Caco-2 (cell line): ENCODE measurements around the gene EXOC8. TPM values are rescaled to one million over a fixed set of nuclear protein-coding genes. Genes with fewer than 3 reads are reported as not detected.

Source experiments
- BruUV-seq: library from RNA; stranded (reverse); fragments of 400-500 nt; replicated peaks from 2 replicates; lab custom pipeline; 2021; lab: Mats Ljungman, UMichigan
- CTCF ChIA-PET: fragments of 300-600 bp; sonication (Branson Sonifier 250); formaldehyde crosslinking; loops from one replicate; lab custom pipeline; 2022; ENCODE audit warnings: antibody characterized with exemption; lab: Charles Lee
- POLR2A ChIA-PET: fragments of 300-600 bp; sonication (Branson Sonifier 250); formaldehyde crosslinking; loops from one replicate; lab custom pipeline; 2022; ENCODE audit warnings: antibody characterized with exemption; lab: Charles Lee
- DNase-seq, 2 experiments: peaks; one replicate each; pipeline versions ENCODE4 v3.0.0 to v3.0.0-alpha.2; 2020 to 2022
- H3K27me3 ChIP-seq: replicated peaks from 2 replicates; pipeline ENCODE4 v1.6.0; 2011; ENCODE audit warnings: low read length; ENCODE audit not compliant: control insufficient read depth, insufficient read depth
- H3K36me3 ChIP-seq: 2 replicates; pipeline ENCODE4 v1.5.1; 2011; ENCODE audit warnings: low read length; ENCODE audit not compliant: control insufficient read depth, insufficient read depth
- H3K4me1 ChIP-seq: fragments of 250-450 bp; sonication (Bioruptor Pico); 2 replicates; pipeline ENCODE4 v1.5.1; 2020; ENCODE audit warnings: mild to moderate bottlenecking
- H3K4me3 ChIP-seq: 2 replicates; pipeline ENCODE4 v1.5.1; 2011; ENCODE audit warnings: low read depth, mild to moderate bottlenecking, control low read depth, low read length
- H3K9me3 ChIP-seq: fragments of 250-450 bp; sonication (Bioruptor Pico); 2 replicates; pipeline ENCODE4 v1.5.1; 2020; ENCODE audit warnings: mild to moderate bottlenecking, moderate library complexity
- H3K27ac Mint-ChIP-seq: one replicate; pipeline ENCODE4 v1.8.0; 2022; ENCODE audit warnings: mixed read lengths; ENCODE audit not compliant: unreplicated experiment
- H3K27me3 Mint-ChIP-seq: one replicate; pipeline ENCODE4 v1.8.0; 2022; ENCODE audit warnings: mixed read lengths; ENCODE audit not compliant: insufficient read depth, unreplicated experiment
- H3K36me3 Mint-ChIP-seq: one replicate; pipeline ENCODE4 v1.8.0; 2022; ENCODE audit warnings: mild to moderate bottlenecking, mixed read lengths; ENCODE audit not compliant: insufficient read depth, unreplicated experiment
- H3K4me1 Mint-ChIP-seq: one replicate; pipeline ENCODE4 v1.8.0; 2022; ENCODE audit warnings: low read depth, mixed read lengths; ENCODE audit not compliant: unreplicated experiment
- H3K4me3 Mint-ChIP-seq: one replicate; pipeline ENCODE4 v1.8.0; 2022; ENCODE audit warnings: mild to moderate bottlenecking, moderate library complexity, mixed read lengths; ENCODE audit not compliant: unreplicated experiment
- H3K9me3 Mint-ChIP-seq: one replicate; pipeline ENCODE4 v1.8.0; 2022; ENCODE audit warnings: mixed read lengths; ENCODE audit not compliant: unreplicated experiment
- intact Hi-C: fragments of 100-400 bp; cut with micrococcal nuclease; formaldehyde crosslinking; loops from one replicate; pipeline ENCODE4 v1.10.0; 2022; ENCODE audit not compliant: unreplicated experiment
- total RNA-seq: library from RNA; stranded (reverse); gene quantifications from 2 replicates; pipeline ENCODE4 v1.2.3, GENCODE V29; 2022
- TF ChIP-seq, protein P1 (sequence below), 2 experiments: fragments of 200-600 bp in 1 of 2; IDR thresholded peaks; 1 replicate in 1 of 2; 2 replicates in 1 of 2; pipeline versions ENCODE4 v1.5.1 to v1.8.0; 2011 to 2022; ENCODE audit warnings: antibody characterized with exemption in 1 of 2, control low read depth in 1 of 2, inconsistent platforms in 1 of 2, low read depth in 1 of 2, low read length in 1 of 2, mild to moderate bottlenecking in 1 of 2, moderate library complexity in 1 of 2; ENCODE audit not compliant: insufficient read depth in 1 of 2, severe bottlenecking in 1 of 2, unreplicated experiment in 1 of 2

The EXOC8 gene
- total RNA-seq, 1 experiment from 2014 or later = 18.3 TPM

- peaks cover 47% of the 10 kb centered on the region for H3K36me3 Mint-ChIP-seq
- TF ChIP-seq, protein P1, sequence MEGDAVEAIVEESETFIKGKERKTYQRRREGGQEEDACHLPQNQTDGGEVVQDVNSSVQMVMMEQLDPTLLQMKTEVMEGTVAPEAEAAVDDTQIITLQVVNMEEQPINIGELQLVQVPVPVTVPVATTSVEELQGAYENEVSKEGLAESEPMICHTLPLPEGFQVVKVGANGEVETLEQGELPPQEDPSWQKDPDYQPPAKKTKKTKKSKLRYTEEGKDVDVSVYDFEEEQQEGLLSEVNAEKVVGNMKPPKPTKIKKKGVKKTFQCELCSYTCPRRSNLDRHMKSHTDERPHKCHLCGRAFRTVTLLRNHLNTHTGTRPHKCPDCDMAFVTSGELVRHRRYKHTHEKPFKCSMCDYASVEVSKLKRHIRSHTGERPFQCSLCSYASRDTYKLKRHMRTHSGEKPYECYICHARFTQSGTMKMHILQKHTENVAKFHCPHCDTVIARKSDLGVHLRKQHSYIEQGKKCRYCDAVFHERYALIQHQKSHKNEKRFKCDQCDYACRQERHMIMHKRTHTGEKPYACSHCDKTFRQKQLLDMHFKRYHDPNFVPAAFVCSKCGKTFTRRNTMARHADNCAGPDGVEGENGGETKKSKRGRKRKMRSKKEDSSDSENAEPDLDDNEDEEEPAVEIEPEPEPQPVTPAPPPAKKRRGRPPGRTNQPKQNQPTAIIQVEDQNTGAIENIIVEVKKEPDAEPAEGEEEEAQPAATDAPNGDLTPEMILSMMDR (IDR thresholded peaks at IDR 0.05; ENCODE audit: insufficient read depth in 1 of 2, low read depth in 1 of 2, low read length in 1 of 2, severe bottlenecking in 1 of 2, unreplicated experiment in 1 of 2) = no peak
- Histone ChIP-seq H3K4me1 (no peaks in the 10 kb centered on the region), H3K9me3 (no peaks in the 10 kb centered on the region), H3K36me3 (no peaks in the 10 kb centered on the region), H3K4me3 (no peak overlapping the region), H3K27me3 (no peaks in the 10 kb centered on the region)
- no peak for DNase-seq
- no peaks in the 10 kb centered on the region for H3K9me3 Mint-ChIP-seq
- ChIA-PET POLR2A (interaction anchor here (0.8 kb wide), 1 partner anchor 17 kb away, joined by 3 read pairs; the partner anchor contains the start of gene SPRTN), CTCF (interaction anchor here (1.2 kb wide), 1 partner anchor 17 kb away, joined by 3 read pairs; the partner anchor contains the start of genes EXOC8 and SPRTN)
- no peaks in the 10 kb centered on the region for H3K4me1 Mint-ChIP-seq
- H3K27ac Mint-ChIP-seq = no peak overlapping the region
- intact Hi-C loops = loop anchor here (5.0 kb wide), 1 partner anchor 67 kb away; the partner anchor contains the start of gene EGLN1
- no TSS peak for BruUV-seq
- H3K4me3 Mint-ChIP-seq = no peak overlapping the region
- no peaks in the 10 kb centered on the region for H3K27me3 Mint-ChIP-seq
Measured at GRCh38 chr1:231355171-231355570, 17.5 kb upstream of the EXOC8 start.

- H3K27ac Mint-ChIP-seq = no peak overlapping the region
- no peak overlapping the region for H3K4me3 Mint-ChIP-seq
- Histone ChIP-seq H3K4me1 (no peaks in the 10 kb centered on the region), H3K4me3 (no peak overlapping the region), H3K36me3 (no peaks in the 10 kb centered on the region; the same call in 1 of the 2 replicates), H3K27me3 (no peaks in the 10 kb centered on the region), H3K9me3 (no peaks in the 10 kb centered on the region)
- no peak for DNase-seq
- intact Hi-C loops = loop anchor here (5.0 kb wide), 1 partner anchor 68 kb away; the partner anchor contains the start of gene EGLN1
- no peaks in the 10 kb centered on the region for H3K4me1 Mint-ChIP-seq
- no peaks in the 10 kb centered on the region for H3K27me3 Mint-ChIP-seq
- POLR2A ChIA-PET = interaction anchor here (0.8 kb wide), 1 partner anchor 16 kb away, joined by 3 read pairs; the partner anchor contains the start of gene SPRTN
- peaks cover 44% of the 10 kb centered on the region for H3K36me3 Mint-ChIP-seq
- CTCF ChIA-PET = no interaction called here
- H3K9me3 Mint-ChIP-seq = no peaks in the 10 kb centered on the region
- TF ChIP-seq, protein P1 (IDR thresholded peaks at IDR 0.05; ENCODE audit: insufficient read depth in 1 of 2, low read depth in 1 of 2, low read length in 1 of 2, severe bottlenecking in 1 of 2, unreplicated experiment in 1 of 2) = no peak
- BruUV-seq = no TSS peak
Measured at GRCh38 chr1:231354330-231355020, 16.8 kb upstream of the EXOC8 start.

- POLR2A ChIA-PET = no interaction called here
Measured at GRCh38 chr1:231353086-231353485, 15.4 kb upstream of the EXOC8 start.

More at GRCh38 chr1:231353086-231353485, 15.4 kb upstream of the EXOC8 start:
- Histone ChIP-seq H3K4me3 (no peak overlapping the region), H3K4me1 (no peaks in the 10 kb centered on the region), H3K9me3 (no peaks in the 10 kb centered on the region), H3K27me3 (no peaks in the 10 kb centered on the region), H3K36me3 (no peaks in the 10 kb centered on the region; the same call in 1 of the 2 replicates)
- TF ChIP-seq, protein P1 (IDR thresholded peaks at IDR 0.05; ENCODE audit: insufficient read depth in 1 of 2, low read depth in 1 of 2, low read length in 1 of 2, severe bottlenecking in 1 of 2, unreplicated experiment in 1 of 2) = no peak
- Mint-ChIP-seq H3K27ac (no peak overlapping the region), H3K9me3 (no peaks in the 10 kb centered on the region), H3K4me3 (no peak overlapping the region), H3K36me3 (peaks cover 52% of the 10 kb centered on the region), H3K27me3 (no peaks in the 10 kb centered on the region), H3K4me1 (no peaks in the 10 kb centered on the region)
- no peak for DNase-seq
- BruUV-seq = TSS peak; percentile 25
- CTCF ChIA-PET = no interaction called here
- intact Hi-C loops = no loop called here
